SJCRH30 (cell line): ENCODE results near the gene RDH5. TPM values are rescaled to one million over a fixed set of nuclear protein-coding genes. Genes with fewer than 3 reads are reported as not detected.

Experiments used
- DNase-seq, 2 experiments: peaks; one replicate each; pipeline ENCODE4 v3.0.0-alpha.2; 2015 to 2020
- H3K27ac ChIP-seq: fragments of 250-450 bp; sonication (Bioruptor Pico); 2 replicates; pipeline ENCODE4 v1.5.1; 2020; ENCODE audit warnings: mild to moderate bottlenecking, moderate library complexity
- H3K27me3 ChIP-seq: fragments of 250-450 bp; sonication (Bioruptor Pico); 2 replicates; pipeline ENCODE4 v1.5.1; 2020; ENCODE audit warnings: mild to moderate bottlenecking, moderate library complexity
- H3K36me3 ChIP-seq: fragments of 250-450 bp; sonication (Bioruptor Pico); 2 replicates; pipeline ENCODE4 v1.5.1; 2020; ENCODE audit warnings: mild to moderate bottlenecking, moderate library complexity
- H3K4me1 ChIP-seq: fragments of 250-450 bp; sonication (Bioruptor Pico); 2 replicates; pipeline ENCODE4 v1.5.1; 2020; ENCODE audit warnings: mild to moderate bottlenecking, moderate library complexity
- H3K4me3 ChIP-seq: fragments of 250-450 bp; sonication (Bioruptor Pico); 2 replicates; pipeline ENCODE4 v1.5.1; 2020; ENCODE audit warnings: mild to moderate bottlenecking, moderate library complexity
- H3K9me3 ChIP-seq: fragments of 250-450 bp; sonication (Bioruptor Pico); replicated peaks from 2 replicates; pipeline ENCODE4 v1.5.1; 2020; ENCODE audit warnings: mild to moderate bottlenecking, moderate library complexity
- total RNA-seq: library from RNA; depleted of rRNA; stranded (reverse); fragments of >200 nt; shearing (Covaris generic); gene quantifications from 2 replicates; pipeline ENCODE4 v1.2.3, GENCODE V29; 2014

The RDH5 gene
- total RNA-seq, 1 experiment from 2014 or later: 2.5 TPM

DNA sequence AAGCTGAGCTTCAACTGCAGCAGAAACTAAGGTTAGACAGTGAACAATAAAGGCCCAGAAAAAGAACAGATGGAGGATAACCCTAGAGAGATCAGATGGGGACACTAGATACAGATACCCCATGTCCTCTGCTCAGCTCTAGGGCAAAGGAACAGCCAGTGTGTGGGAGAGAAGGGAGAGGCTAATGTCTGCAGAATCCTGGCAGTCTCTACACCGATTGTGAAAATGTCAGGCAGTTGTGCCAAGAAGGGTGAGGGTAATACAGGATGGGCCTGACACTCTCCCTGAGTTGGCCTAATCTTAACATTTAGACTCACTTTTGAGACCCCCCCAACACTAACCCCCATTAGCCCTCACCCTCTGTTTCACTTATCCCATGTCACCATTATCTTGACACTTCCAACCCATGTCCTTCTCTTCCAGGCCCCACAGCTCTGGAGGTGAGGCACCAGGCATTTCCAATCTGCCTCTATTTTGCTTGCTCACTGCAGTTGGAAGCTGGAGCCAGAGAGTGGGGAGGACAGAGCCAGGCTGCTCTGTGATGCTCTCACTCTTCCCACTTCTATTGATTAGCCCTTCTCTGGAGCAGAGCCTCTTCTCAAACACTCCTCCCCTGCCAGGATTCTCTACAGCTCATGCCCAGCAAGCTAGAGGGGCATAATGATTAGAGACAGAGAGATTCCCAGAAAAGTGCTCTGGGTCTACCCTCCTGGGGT, 7.3 kb upstream of the RDH5 start:
- no peak for DNase-seq
- Histone ChIP-seq H3K27ac (no peak overlapping the region), H3K4me3 (no peak overlapping the region), H3K9me3 (no peaks in the 10 kb centered on the region), H3K36me3 (no peaks in the 10 kb centered on the region), H3K4me1 (peaks cover 8% of the 10 kb centered on the region), H3K27me3 (no peaks in the 10 kb centered on the region; the same call in 1 of the 2 replicates)

DNA sequence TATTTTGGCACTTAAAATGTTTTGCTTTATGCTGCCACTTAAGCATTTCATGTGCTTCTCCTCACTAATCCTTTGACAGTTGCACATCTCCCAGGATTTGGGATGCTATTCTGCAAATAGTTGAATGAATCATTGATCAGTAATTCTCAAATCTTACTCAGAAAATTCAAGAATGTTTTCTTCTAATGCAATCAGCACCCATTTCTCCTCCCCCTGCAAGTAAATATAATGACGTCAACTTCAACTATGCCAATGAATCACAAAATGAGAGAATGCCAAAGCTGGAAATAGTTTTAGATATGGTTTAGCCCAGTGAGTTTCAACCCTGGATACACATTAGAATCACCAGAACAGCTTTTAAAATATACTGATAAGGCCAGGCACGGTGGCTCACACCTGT, 6.5 kb upstream of the RDH5 start:
- Histone ChIP-seq H3K27ac (no peak overlapping the region), H3K4me1 (peaks cover 17% of the 10 kb centered on the region), H3K27me3 (no peaks in the 10 kb centered on the region; the same call in 1 of the 2 replicates), H3K9me3 (no peaks in the 10 kb centered on the region), H3K36me3 (no peaks in the 10 kb centered on the region), H3K4me3 (no peak overlapping the region)
- no peak for DNase-seq

DNA sequence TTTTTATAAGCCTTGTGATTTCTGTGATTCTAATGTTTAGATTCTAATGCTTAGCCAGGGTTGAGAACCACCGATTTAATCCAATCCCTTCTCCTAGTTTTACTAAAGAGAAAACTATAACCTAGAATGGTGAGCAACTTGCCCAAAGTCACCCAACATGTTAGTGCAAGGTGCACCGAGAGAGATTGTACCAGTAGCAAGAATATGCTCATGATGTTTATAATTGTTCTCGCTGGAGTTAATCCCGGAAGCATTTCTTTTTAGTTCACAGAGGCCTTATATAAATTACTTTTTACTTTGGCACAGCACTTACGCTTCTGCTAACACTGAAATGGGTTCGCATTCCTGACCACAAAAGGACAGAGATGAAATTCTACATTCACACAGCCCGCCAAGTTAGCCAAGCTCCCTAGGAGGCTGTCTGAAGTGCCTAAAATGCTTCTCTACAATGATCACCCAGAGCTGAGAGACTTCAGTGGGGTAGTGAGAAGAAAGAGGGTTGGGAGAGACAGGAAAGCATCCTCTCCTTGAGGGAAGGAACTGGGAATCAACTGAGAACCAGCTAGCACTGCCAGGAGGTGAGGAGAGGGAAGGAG, 4.9 kb upstream of the RDH5 start:
- peaks cover 26% of the 10 kb centered on the region for H3K4me1 ChIP-seq
- DNase-seq: peak in 1 of 2 experiments; percentile 26
- H3K9me3 ChIP-seq: no peaks in the 10 kb centered on the region
- peak overlapping the region; percentile 79 for H3K4me3 ChIP-seq
- H3K27ac ChIP-seq: peak overlapping the region; percentile 80; the same call in 1 of the 2 replicates
- no peaks in the 10 kb centered on the region for H3K27me3 ChIP-seq
- H3K36me3 ChIP-seq: no peaks in the 10 kb centered on the region

DNA sequence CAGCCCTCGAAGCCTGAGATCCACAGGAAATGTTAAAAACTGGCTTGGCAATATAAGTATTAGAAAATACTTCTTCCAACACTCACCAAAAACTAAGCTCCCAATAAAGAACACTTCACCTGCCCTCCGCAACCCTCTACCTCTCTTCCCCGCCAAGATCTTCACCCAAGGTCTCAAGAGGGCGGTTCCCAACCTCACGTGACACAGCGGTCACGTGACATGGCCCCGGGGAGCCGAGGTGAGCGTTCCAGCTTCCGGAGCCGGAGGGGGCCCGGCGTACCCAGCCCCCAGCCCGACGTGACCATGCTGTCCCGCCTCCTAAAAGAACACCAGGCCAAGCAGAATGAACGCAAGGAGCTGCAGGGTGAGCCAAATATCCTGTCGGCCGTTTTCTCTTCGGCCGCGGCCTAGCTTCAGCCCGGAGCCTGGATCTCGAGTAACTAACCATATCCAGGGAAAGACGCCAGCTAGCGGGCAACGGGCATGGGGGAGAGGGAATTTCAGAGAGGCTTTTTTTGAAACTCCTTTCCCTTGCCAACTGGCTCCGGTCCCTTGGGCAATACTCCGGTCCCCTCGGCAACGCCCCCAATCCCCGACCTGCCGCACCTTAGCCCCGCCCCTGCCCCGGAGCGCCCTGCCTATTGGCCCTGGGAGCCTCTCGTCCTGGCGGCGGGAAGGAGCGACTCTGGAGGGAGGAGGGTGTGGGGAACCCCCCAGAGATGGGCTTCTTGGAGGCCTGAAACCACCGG, 4.2 kb upstream of the RDH5 start, which contains the start of gene BLOC1S1:
Gene BLOC1S1 (plus strand): TSS at position 214 of the 749 bp plus-strand sequence. CDS start 6 bp downstream, at position 220.
- Histone ChIP-seq H3K27me3 (no peaks in the 10 kb centered on the region), H3K27ac (peak within 1 kb of the TSS; percentile 80), H3K36me3 (no peaks in the 10 kb centered on the region), H3K4me1 (peaks cover 26% of the 10 kb centered on the region), H3K9me3 (no peaks in the 10 kb centered on the region), H3K4me3 (peak within 1 kb of the TSS; percentile 79)
- peak; percentile 92 to 95 for DNase-seq

DNA sequence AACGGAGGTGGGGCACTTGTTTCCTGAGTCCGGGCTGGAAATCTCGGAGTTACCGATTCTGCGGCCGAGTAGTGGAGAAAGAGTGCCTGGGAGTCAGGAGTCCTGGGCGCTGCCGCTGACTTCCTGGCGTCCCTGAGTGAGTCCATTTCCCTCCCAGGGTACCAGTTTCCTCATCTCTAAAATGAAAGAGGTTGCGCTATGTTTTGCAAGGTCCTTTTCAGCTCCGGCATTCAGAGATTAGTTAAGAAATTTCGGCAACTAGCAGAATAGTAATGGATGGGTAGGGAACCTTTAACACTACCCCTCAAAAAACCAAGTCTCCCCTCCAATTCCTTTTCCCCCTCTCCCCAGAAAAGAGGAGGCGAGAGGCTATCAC, 3.6 kb upstream of the RDH5 start:
- Histone ChIP-seq H3K27ac (peak overlapping the region; percentile 80), H3K4me1 (peaks cover 30% of the 10 kb centered on the region), H3K4me3 (peak overlapping the region; percentile 79), H3K9me3 (no peaks in the 10 kb centered on the region), H3K27me3 (no peaks in the 10 kb centered on the region), H3K36me3 (no peaks in the 10 kb centered on the region)
- no peak for DNase-seq

DNA sequence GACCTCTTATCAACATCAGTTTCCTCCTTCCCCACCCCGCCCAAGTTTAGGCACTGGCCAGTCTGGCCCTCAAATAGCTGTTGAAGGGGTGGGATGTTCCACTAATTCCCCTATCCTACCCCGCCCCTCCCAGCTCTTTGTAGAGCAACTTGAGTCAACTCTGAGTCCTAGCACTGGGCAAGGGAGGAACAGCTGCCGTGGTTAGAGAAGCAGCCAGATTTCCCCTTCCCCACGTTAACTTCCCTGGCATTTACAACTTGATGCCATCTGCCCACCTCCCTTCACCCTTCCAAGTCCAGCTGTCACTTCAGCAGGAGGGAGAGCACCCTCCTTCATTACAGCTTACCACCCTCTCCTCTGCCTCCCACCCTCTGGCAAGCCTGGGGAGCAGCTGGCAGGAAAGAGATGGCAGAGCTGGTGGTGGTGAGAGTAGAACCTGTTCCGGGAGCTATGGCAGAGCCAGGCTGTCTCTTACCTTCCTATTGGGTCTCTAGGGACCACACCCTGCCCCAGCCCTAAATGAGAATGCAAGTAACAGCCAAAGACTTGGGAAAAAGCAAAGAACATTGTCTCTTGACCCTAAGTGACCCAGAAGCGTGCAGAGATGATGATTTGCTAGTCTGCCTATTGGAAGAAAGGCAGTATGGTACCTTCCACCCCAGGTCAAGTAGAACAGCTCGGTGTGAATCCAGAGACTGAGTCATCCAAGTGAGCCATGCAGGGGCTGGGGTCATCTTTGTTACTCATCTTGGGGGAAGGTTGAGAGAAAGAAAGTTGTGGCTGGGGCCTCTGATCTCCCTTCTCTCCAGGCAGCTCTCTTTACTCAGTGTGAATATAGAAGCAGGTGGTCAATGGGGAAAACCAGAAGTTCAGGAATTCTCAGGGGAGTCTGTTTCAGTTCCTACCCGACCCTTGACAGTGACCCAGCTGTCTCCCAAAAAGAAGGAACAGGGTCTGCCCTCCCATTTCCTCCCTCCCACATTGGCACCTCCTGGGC, 2.9 kb upstream of the RDH5 start:
- peak; percentile 77 to 81 for DNase-seq
- peak overlapping the region; percentile 79 for H3K4me3 ChIP-seq
- no peaks in the 10 kb centered on the region for H3K9me3 ChIP-seq
- no peaks in the 10 kb centered on the region for H3K36me3 ChIP-seq
- H3K27me3 ChIP-seq: no peaks in the 10 kb centered on the region
- H3K4me1 ChIP-seq: peaks cover 32% of the 10 kb centered on the region
- H3K27ac ChIP-seq: peak overlapping the region; percentile 80

DNA sequence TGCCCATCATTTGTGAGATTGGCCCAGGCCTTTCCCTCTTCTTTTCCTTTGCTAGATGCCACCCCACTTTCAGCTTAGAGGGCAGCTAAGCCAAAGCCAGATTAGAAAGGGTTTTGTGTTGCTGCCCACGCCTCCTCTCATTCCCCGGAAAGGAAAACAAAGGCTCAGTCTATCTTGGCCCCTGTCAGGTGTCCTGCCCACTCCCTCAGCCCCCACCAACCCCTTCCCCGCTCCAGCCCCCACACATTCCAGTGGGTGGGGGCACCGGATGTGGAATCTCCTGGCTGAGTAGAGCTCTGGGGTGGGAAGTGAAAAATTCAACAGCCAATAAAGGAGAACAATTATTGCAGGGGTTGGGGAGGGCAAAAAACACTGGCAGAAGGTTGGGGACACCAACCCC, 2.2 kb upstream of the RDH5 start:
- Histone ChIP-seq H3K4me1 (peaks cover 32% of the 10 kb centered on the region), H3K27ac (peak overlapping the region; percentile 80), H3K36me3 (no peaks in the 10 kb centered on the region), H3K4me3 (no peak overlapping the region), H3K9me3 (no peaks in the 10 kb centered on the region), H3K27me3 (no peaks in the 10 kb centered on the region)
- DNase-seq: peak; percentile 55 to 66

DNA sequence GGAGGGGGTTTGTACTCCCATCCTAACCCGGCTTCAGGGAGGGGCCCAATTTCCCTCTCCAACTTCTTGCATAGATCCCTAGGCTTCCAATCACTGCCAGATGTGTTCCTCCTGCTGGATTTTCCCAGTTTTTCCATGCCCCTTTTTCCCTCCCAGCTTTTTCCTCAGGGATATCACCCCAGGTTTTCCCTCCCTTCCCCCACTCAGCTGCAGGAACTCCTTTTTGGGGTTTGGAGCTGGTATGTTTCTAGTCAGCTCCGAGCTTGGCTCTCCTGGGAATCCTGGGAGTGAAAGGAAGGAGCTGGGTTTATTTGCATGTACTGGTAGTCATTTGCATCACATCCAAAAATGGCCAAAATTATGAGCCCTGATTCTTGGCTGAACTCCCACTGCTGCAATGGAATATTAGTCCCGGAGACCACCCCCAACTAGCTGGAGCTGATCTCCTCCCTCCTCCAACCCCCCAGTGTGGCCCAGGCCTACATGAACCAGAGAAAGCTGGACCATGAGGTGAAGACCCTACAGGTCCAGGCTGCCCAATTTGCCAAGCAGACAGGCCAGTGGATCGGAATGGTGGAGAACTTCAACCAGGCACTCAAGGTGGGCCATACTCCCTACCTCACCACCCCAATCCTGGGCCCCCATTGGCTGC, 1.4 kb upstream of the RDH5 start:
- no peaks in the 10 kb centered on the region for H3K27me3 ChIP-seq
- peak overlapping the region; percentile 80 for H3K27ac ChIP-seq
- peaks cover 32% of the 10 kb centered on the region for H3K4me1 ChIP-seq
- H3K36me3 ChIP-seq: peaks cover 4% of the 10 kb centered on the region; the same call in 1 of the 2 replicates
- no peaks in the 10 kb centered on the region for H3K9me3 ChIP-seq
- no peak for DNase-seq
- no peak overlapping the region for H3K4me3 ChIP-seq

DNA sequence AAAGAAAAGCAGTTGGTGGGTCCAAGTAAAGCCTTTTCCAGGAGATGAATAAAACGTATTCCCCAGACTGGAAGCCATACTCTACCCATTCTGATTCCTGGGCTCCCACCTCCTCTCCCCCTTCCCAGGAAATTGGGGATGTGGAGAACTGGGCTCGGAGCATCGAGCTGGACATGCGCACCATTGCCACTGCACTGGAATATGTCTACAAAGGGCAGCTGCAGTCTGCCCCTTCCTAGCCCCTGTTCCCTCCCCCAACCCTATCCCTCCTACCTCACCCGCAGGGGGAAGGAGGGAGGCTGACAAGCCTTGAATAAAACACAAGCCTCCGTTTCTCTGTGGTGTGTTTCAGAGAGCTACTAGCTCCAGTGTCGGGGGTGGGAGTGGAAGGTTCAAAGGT, 822 bp upstream of the RDH5 start:
- H3K4me1 ChIP-seq: peaks cover 32% of the 10 kb centered on the region
- no peaks in the 10 kb centered on the region for H3K27me3 ChIP-seq
- no peak overlapping the region for H3K4me3 ChIP-seq
- H3K9me3 ChIP-seq: no peaks in the 10 kb centered on the region
- H3K27ac ChIP-seq: no peak overlapping the region
- H3K36me3 ChIP-seq: peaks cover 10% of the 10 kb centered on the region
- no peak for DNase-seq

DNA sequence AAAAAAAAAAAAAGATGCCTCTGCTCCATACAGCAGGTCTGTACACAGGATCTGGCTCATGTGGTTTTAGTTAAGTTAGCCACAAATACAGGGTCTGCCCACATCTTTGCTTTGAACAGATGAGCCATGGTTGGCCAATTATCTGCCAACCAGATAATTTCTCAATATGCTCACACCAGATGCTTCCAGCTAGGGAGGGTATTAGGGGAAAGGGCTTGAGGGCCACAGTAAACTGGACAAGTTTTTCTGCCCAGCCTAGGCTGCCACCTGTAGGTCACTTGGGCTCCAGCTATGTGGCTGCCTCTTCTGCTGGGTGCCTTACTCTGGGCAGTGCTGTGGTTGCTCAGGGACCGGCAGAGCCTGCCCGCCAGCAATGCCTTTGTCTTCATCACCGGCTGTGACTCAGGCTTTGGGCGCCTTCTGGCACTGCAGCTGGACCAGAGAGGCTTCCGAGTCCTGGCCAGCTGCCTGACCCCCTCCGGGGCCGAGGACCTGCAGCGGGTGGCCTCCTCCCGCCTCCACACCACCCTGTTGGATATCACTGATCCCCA, 776 bp downstream of the RDH5 start:
- no peaks in the 10 kb centered on the region for H3K9me3 ChIP-seq
- peak; percentile 74 to 81 for DNase-seq
- H3K4me3 ChIP-seq: no peak overlapping the region
- peaks cover 32% of the 10 kb centered on the region for H3K4me1 ChIP-seq
- H3K27ac ChIP-seq: 0 out of 2 replicates have a peak overlapping the region, but pooled peaks have one; percentile 3
- H3K36me3 ChIP-seq: peaks cover 25% of the 10 kb centered on the region
- H3K27me3 ChIP-seq: no peaks in the 10 kb centered on the region

DNA sequence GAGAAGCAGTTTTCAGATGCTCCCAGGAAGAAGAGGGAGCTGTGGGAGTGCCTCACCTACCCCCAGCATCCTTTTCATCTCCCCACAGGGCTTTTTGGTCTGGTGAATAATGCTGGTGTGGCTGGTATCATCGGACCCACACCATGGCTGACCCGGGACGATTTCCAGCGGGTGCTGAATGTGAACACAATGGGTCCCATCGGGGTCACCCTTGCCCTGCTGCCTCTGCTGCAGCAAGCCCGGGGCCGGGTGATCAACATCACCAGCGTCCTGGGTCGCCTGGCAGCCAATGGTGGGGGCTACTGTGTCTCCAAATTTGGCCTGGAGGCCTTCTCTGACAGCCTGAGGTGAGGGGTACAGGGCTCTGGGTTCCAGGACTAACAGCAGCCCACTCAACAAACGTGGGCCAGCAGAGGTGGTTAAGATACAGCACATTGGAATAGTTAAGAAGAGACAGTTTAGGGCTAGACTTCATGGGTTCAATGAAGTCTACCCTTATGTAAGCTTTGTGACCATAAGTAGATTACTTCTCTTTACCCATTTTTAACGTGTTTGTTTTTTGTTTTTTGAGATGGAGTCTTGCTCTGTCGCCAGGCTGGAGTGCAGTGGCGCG, 1.5 kb downstream of the RDH5 start:
- no peaks in the 10 kb centered on the region for H3K9me3 ChIP-seq
- DNase-seq: no peak
- no peak overlapping the region for H3K4me3 ChIP-seq
- peak overlapping the region; percentile 3; the same call in 1 of the 2 replicates for H3K27ac ChIP-seq
- peaks cover 31% of the 10 kb centered on the region for H3K36me3 ChIP-seq
- H3K4me1 ChIP-seq: peaks cover 32% of the 10 kb centered on the region
- H3K27me3 ChIP-seq: no peaks in the 10 kb centered on the region

DNA sequence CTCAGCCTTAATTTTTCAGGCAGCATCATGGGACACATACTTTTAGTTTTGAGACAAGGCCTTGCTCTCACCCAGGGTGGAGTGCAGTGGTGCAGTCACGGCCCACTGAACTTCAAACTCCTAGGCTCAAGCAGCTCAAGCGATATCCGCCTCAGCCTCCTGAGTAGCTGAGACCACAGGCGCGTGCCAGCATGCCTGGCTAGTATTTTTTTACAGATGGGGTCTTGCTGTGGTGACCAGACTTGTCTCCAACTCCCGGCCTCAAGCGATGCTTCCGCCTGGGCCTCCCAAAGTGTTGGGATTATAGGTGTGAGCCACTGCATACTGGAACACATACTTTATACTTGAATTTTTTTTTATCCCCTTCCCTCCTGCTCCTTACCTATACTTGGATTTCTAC, 2.8 kb downstream of the RDH5 start:
- Histone ChIP-seq H3K4me3 (no peak overlapping the region), H3K27ac (no peak overlapping the region), H3K36me3 (peaks cover 37% of the 10 kb centered on the region), H3K4me1 (peaks cover 27% of the 10 kb centered on the region), H3K9me3 (no peaks in the 10 kb centered on the region), H3K27me3 (no peaks in the 10 kb centered on the region)
- no peak for DNase-seq

DNA sequence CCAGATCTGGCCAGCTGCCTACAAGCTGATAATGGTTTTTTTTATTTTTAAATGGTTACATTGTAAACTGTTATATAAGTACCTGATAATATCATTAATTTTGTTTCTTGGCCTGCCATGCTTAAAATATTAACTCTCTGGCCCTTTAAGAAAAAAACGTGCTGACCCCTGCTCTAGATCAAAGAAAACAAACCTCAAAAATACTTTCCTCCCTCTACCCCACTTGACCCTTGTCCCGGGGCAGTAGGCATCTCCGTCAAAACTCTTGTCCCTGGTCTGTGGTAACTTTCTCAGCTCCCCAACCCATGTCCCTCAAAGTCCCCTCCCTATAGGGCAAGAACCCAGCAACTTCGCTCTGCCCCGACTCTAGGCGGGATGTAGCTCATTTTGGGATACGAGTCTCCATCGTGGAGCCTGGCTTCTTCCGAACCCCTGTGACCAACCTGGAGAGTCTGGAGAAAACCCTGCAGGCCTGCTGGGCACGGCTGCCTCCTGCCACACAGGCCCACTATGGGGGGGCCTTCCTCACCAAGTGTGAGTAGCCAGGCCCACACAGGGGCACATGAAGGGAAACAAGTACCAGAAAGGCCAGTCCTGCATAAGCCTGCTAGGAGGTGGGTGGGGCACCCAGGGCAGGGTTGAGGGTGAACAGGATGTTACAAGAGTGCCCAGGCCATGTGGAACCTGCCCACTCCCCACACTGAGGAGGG, 3.5 kb downstream of the RDH5 start:
- H3K4me1 ChIP-seq: peaks cover 20% of the 10 kb centered on the region
- H3K27ac ChIP-seq: no peak overlapping the region
- no peaks in the 10 kb centered on the region for H3K27me3 ChIP-seq
- no peak for DNase-seq
- H3K4me3 ChIP-seq: no peak overlapping the region
- H3K36me3 ChIP-seq: peaks cover 37% of the 10 kb centered on the region
- H3K9me3 ChIP-seq: no peaks in the 10 kb centered on the region
